ENCODE measurements around the gene S100A10. TPM values are rescaled to one million over a fixed set of nuclear protein-coding genes. Genes with fewer than 3 reads are reported as not detected.

The S100A10 gene
- total RNA-seq, 1 donor from 2014 or later: 1,257 TPM

- Histone ChIP-seq H3K36me3 (ENCODE audit: insufficient read depth, low read length) (no peaks in the 10 kb centered on the region), H3K27ac (ENCODE audit: low read depth, low read length) (no peak overlapping the region), H2AFZ (ENCODE audit: low read depth, low read length) (no peak overlapping the region), H3K4me3 (ENCODE audit: insufficient read depth, low read depth, low read length) (no peak overlapping the region), H3K27me3 (ENCODE audit: insufficient read depth, low read length) (no peaks in the 10 kb centered on the region), H3K79me2 (ENCODE audit: insufficient read depth, low read length) (no peaks in the 10 kb centered on the region), H3K9ac (ENCODE audit: low read length) (no peak overlapping the region), H3K4me2 (ENCODE audit: low read length) (no peak overlapping the region), H4K20me1 (ENCODE audit: insufficient read depth, low read length) (no peaks in the 10 kb centered on the region), H3K9me3 (ENCODE audit: insufficient read depth, low read depth, low read length) (no peaks in the 10 kb centered on the region), H3K4me1 (ENCODE audit: insufficient read depth, low read length) (peaks cover 33% of the 10 kb centered on the region)
- no peaks in the 10 kb centered on the region for H3K36me3 Mint-ChIP-seq (ENCODE audit: low read depth, unreplicated experiment)
- H3K4me1 Mint-ChIP-seq (ENCODE audit: low read depth, unreplicated experiment): peaks cover 15% of the 10 kb centered on the region
- H3K27me3 Mint-ChIP-seq (ENCODE audit: low read depth, unreplicated experiment): no peaks in the 10 kb centered on the region
- H3K9me3 Mint-ChIP-seq (ENCODE audit: unreplicated experiment): no peaks in the 10 kb centered on the region
- no peak overlapping the region for H3K27ac Mint-ChIP-seq (ENCODE audit: unreplicated experiment)
- FAIRE-seq (no peak), DNase-seq (ENCODE audit: low read depth) (no peak)
- H3K4me3 Mint-ChIP-seq (ENCODE audit: unreplicated experiment): no peak overlapping the region
- TF ChIP-seq EZH2 (IDR thresholded peaks at IDR 0.05; ENCODE audit: insufficient read depth, low read length) (no peak), CTCF (IDR thresholded peaks at IDR 0.05; ENCODE audit: insufficient read depth, low read depth, low read length) (no peak)
These were observed 50.1 kb downstream of the S100A10 start for GRCh38 chr1:151943591-151943990.

- H3K27me3 ChIP-seq (ENCODE audit: insufficient read depth, low read length): no peaks in the 10 kb centered on the region
- no peak overlapping the region for H3K9ac ChIP-seq (ENCODE audit: low read length)
- H3K79me2 ChIP-seq (ENCODE audit: insufficient read depth, low read length): no peaks in the 10 kb centered on the region
- no peak overlapping the region for H3K27ac ChIP-seq (ENCODE audit: low read depth, low read length)
- peak; percentile 59 for DNase-seq (ENCODE audit: low read depth)
- H4K20me1 ChIP-seq (ENCODE audit: insufficient read depth, low read length): no peaks in the 10 kb centered on the region
- Mint-ChIP-seq H3K36me3 (ENCODE audit: low read depth, unreplicated experiment) (no peaks in the 10 kb centered on the region), H3K4me3 (ENCODE audit: unreplicated experiment) (no peak overlapping the region), H3K27me3 (ENCODE audit: low read depth, unreplicated experiment) (no peaks in the 10 kb centered on the region), H3K4me1 (ENCODE audit: low read depth, unreplicated experiment) (peaks cover 15% of the 10 kb centered on the region), H3K27ac (ENCODE audit: unreplicated experiment) (peak overlapping the region; percentile 30), H3K9me3 (ENCODE audit: unreplicated experiment) (no peaks in the 10 kb centered on the region)
- H3K4me1 ChIP-seq (ENCODE audit: insufficient read depth, low read length): peaks cover 33% of the 10 kb centered on the region
- H3K36me3 ChIP-seq (ENCODE audit: insufficient read depth, low read length): no peaks in the 10 kb centered on the region
- no peak overlapping the region for H3K4me3 ChIP-seq (ENCODE audit: insufficient read depth, low read depth, low read length)
- H3K4me2 ChIP-seq (ENCODE audit: low read length): no peak overlapping the region
- no peaks in the 10 kb centered on the region for H3K9me3 ChIP-seq (ENCODE audit: insufficient read depth, low read depth, low read length)
- TF ChIP-seq EZH2 (IDR thresholded peaks at IDR 0.05; ENCODE audit: insufficient read depth, low read length): no peak
- TF ChIP-seq CTCF (IDR thresholded peaks at IDR 0.05; ENCODE audit: insufficient read depth, low read depth, low read length): no peak
- no peak overlapping the region for H2AFZ ChIP-seq (ENCODE audit: low read depth, low read length)
- FAIRE-seq: no peak
These were observed 50.8 kb downstream of the S100A10 start for GRCh38 chr1:151942882-151943281.

GRCh38 chr1:151940541-151940940 is 53.1 kb downstream of the S100A10 start:
- H2AFZ ChIP-seq (ENCODE audit: low read depth, low read length): no peak overlapping the region
- H4K20me1 ChIP-seq (ENCODE audit: insufficient read depth, low read length): no peaks in the 10 kb centered on the region
- H3K4me1 ChIP-seq (ENCODE audit: insufficient read depth, low read length): peaks cover 21% of the 10 kb centered on the region
- H3K4me1 Mint-ChIP-seq (ENCODE audit: low read depth, unreplicated experiment): peaks cover 14% of the 10 kb centered on the region
- peak overlapping the region; percentile 59 for H3K9ac ChIP-seq (ENCODE audit: low read length)
- TF ChIP-seq CTCF (IDR thresholded peaks at IDR 0.05; ENCODE audit: insufficient read depth, low read depth, low read length): no peak
- TF ChIP-seq EZH2 (IDR thresholded peaks at IDR 0.05; ENCODE audit: insufficient read depth, low read length): no peak
- FAIRE-seq (no peak), DNase-seq (ENCODE audit: low read depth) (no peak)
- H3K4me3 Mint-ChIP-seq (ENCODE audit: unreplicated experiment): peak overlapping the region; percentile 4
- no peaks in the 10 kb centered on the region for H3K36me3 ChIP-seq (ENCODE audit: insufficient read depth, low read length)
- H3K27ac ChIP-seq (ENCODE audit: low read depth, low read length): peak overlapping the region; percentile 75
- no peaks in the 10 kb centered on the region for H3K9me3 ChIP-seq (ENCODE audit: insufficient read depth, low read depth, low read length)
- no peaks in the 10 kb centered on the region for H3K36me3 Mint-ChIP-seq (ENCODE audit: low read depth, unreplicated experiment)
- no peaks in the 10 kb centered on the region for H3K27me3 ChIP-seq (ENCODE audit: insufficient read depth, low read length)
- H3K27ac Mint-ChIP-seq (ENCODE audit: unreplicated experiment): peak overlapping the region; percentile 85
- H3K79me2 ChIP-seq (ENCODE audit: insufficient read depth, low read length): no peaks in the 10 kb centered on the region
- no peaks in the 10 kb centered on the region for H3K27me3 Mint-ChIP-seq (ENCODE audit: low read depth, unreplicated experiment)
- no peak overlapping the region for H3K4me3 ChIP-seq (ENCODE audit: insufficient read depth, low read depth, low read length)
- peak overlapping the region; percentile 53 for H3K4me2 ChIP-seq (ENCODE audit: low read length)
- no peaks in the 10 kb centered on the region for H3K9me3 Mint-ChIP-seq (ENCODE audit: unreplicated experiment)

Data from astrocyte (in vitro differentiated cells and primary cell).